ENCODE results near the gene PWWP2B. TPM values are rescaled to one million over a fixed set of nuclear protein-coding genes. Genes with fewer than 3 reads are reported as not detected.

PWWP2B gene
- total RNA-seq, 1 donor from 2014 or later: 24.3 TPM

DNA sequence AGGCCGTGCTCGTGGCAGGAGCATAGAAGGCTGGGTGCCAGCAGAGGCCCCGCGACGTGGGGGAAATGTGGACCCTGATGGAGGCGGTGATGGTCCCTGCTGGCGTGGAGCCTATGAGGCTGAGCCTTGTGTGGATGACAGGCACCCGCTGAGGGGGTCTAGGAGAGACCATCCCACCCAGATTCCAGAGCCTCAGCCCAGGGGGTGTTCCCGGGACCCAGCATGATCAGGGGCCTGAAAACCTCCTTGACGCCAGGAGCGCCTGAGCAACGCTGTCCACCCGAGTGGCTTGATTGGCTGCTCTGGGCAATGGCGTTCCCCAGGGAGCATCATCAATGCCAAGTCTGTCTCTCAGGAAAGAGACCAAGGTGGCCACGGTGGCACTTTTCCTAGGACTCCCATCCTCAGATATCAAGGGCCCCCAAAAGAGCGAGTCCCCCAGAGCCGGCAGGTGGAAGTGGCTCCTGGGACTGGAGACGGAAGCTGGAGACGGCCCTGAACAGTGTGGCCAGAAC lies 61.1 kb downstream of the PWWP2B start:
- Mint-ChIP-seq H3K27me3 (peaks cover 3% of the 10 kb centered on the region), H3K4me1 (ENCODE audit: low read depth) (peaks cover 8% of the 10 kb centered on the region), H3K27ac (no peak overlapping the region), H3K36me3 (ENCODE audit: insufficient read depth) (no peaks in the 10 kb centered on the region), H3K9me3 (ENCODE audit: low read depth) (no peaks in the 10 kb centered on the region), H3K4me3 (ENCODE audit: low read depth) (no peak overlapping the region)
- TF ChIP-seq, protein P1, sequence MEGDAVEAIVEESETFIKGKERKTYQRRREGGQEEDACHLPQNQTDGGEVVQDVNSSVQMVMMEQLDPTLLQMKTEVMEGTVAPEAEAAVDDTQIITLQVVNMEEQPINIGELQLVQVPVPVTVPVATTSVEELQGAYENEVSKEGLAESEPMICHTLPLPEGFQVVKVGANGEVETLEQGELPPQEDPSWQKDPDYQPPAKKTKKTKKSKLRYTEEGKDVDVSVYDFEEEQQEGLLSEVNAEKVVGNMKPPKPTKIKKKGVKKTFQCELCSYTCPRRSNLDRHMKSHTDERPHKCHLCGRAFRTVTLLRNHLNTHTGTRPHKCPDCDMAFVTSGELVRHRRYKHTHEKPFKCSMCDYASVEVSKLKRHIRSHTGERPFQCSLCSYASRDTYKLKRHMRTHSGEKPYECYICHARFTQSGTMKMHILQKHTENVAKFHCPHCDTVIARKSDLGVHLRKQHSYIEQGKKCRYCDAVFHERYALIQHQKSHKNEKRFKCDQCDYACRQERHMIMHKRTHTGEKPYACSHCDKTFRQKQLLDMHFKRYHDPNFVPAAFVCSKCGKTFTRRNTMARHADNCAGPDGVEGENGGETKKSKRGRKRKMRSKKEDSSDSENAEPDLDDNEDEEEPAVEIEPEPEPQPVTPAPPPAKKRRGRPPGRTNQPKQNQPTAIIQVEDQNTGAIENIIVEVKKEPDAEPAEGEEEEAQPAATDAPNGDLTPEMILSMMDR (IDR thresholded peaks at IDR 0.05; ENCODE audit: unreplicated experiment): no peak
- DNase-seq (ENCODE audit: low spot score, unreplicated experiment): no peak

DNA sequence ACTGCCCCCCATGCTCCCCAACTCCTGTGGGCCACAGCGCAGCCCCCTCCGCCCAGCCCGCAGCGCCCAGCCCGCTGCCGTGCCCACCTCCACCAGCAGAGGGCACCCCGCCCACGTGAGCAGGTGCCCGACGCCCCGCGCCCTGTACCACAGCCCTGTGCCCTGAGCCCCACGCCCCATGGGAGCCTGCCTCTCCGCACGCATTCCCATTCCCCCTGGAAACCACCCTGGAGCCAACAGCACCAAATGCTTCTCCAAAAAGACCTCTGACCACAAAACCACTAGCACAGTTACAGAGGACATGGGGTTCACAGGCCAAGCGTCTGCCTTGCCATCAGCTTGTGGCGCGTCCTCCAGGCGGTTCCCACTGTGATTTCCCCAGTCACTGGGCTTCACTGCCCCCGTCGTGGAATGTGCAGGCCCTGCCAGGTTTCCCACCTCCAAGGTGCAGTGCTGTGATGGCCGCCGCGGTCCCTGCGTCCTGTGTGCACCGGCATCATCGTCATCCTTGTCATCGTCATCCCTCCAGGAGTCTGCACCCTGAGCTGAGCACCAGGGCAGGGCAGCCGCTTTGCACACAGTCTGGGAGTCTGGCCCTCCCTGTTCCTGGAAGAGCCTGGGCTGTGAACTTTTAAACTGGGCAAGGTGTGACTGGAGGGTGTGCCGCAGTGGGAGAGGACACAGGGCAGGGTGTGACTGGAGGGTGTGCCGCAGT lies 61.7 kb downstream of the PWWP2B start:
- H3K27me3 Mint-ChIP-seq: peaks cover 3% of the 10 kb centered on the region
- H3K9me3 Mint-ChIP-seq (ENCODE audit: low read depth): no peaks in the 10 kb centered on the region
- H3K4me3 Mint-ChIP-seq (ENCODE audit: low read depth): no peak overlapping the region
- H3K27ac Mint-ChIP-seq: no peak overlapping the region
- TF ChIP-seq, protein P1 (IDR thresholded peaks at IDR 0.05; ENCODE audit: unreplicated experiment): peak; percentile 93
- peak; percentile 71 for DNase-seq (ENCODE audit: low spot score, unreplicated experiment)
- H3K4me1 Mint-ChIP-seq (ENCODE audit: low read depth): peaks cover 8% of the 10 kb centered on the region
- no peaks in the 10 kb centered on the region for H3K36me3 Mint-ChIP-seq (ENCODE audit: insufficient read depth)

DNA sequence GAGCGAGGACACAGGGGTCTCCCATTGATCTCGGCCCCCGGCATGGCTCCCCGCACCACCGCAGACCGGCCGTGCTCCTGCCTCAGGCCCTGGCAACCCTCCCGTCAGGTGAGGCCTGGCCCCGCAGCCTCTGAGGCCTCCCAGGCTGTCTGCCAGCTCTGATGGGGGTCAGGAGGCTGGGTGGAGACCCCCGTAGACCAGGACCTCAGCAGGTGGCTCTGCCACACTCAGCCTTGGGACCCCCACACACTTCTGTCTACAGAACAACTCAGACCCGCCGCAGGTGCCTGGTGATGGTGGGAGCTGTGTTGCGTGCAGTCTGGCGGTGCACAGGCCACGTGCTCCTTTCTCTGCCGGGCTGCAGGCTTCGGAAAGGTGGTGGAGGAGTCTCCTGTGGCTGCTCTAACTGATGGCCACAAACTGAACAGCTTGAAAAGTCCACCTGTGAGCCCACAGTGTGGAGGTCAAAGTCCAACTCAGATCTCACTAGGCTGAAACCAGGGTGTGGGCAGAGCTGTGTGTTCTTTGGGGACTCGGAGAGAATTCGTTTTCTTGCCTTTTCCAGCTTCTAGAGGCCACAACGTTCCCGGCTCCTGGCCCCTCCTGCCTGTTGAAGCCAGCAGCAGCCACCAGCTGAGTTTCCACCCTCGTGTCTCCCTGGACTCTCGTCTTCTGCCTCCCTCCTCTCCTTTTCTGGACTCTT lies 62.5 kb downstream of the PWWP2B start:
- H3K36me3 Mint-ChIP-seq (ENCODE audit: insufficient read depth): no peaks in the 10 kb centered on the region
- no peaks in the 10 kb centered on the region for H3K9me3 Mint-ChIP-seq (ENCODE audit: low read depth)
- TF ChIP-seq, protein P1 (IDR thresholded peaks at IDR 0.05; ENCODE audit: unreplicated experiment): no peak
- H3K4me1 Mint-ChIP-seq (ENCODE audit: low read depth): peaks cover 8% of the 10 kb centered on the region
- peaks cover 3% of the 10 kb centered on the region for H3K27me3 Mint-ChIP-seq
- no peak overlapping the region for H3K4me3 Mint-ChIP-seq (ENCODE audit: low read depth)
- DNase-seq (ENCODE audit: low spot score, unreplicated experiment): no peak
- H3K27ac Mint-ChIP-seq: no peak overlapping the region

DNA sequence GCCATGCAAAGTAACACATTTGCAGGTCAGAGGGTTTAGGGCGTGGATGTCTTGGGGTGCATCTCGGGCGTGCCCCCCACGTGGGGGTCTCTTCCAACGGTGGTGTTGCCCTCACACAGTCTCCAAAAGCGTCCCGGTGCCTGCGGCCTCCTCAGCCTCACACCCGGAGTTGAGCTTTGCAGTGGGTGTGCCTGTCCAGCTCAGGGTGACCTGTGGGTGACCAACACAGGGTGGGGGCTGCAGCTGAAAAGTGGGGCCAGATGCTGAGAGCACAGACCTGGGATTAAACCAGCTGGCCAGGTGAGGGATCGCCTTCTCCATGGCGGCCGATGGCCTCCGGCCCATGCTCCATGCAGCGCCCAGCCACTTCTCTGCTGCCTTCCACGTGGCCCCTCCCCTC lies 63.1 kb downstream of the PWWP2B start:
- Mint-ChIP-seq H3K27ac (no peak overlapping the region), H3K9me3 (ENCODE audit: low read depth) (no peaks in the 10 kb centered on the region), H3K4me1 (ENCODE audit: low read depth) (peaks cover 8% of the 10 kb centered on the region), H3K36me3 (ENCODE audit: insufficient read depth) (no peaks in the 10 kb centered on the region), H3K4me3 (ENCODE audit: low read depth) (no peak overlapping the region), H3K27me3 (peaks cover 2% of the 10 kb centered on the region)
- TF ChIP-seq, protein P1 (IDR thresholded peaks at IDR 0.05; ENCODE audit: unreplicated experiment): no peak
- DNase-seq (ENCODE audit: low spot score, unreplicated experiment): no peak

DNA sequence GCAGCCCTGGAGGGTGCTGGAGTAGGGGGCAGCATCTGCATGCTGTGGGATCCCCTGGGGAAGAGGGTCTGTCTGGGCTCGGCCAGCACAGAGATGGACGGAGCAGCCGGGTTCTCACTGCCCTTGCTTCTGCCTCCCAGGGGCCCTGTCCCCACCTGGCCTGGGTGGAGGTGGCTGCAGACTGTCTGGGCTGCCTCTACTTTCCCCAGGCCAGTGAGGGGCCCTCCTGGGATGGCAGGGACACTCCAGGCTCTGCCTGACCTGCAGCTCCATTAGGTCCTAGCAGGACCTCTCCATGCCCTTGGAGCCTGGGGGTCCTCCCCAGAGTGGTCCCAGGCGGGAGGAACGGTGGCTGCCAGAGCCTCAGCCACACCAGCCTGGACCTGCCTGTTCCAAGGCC lies 63.7 kb downstream of the PWWP2B start:
- Mint-ChIP-seq H3K36me3 (ENCODE audit: insufficient read depth) (no peaks in the 10 kb centered on the region), H3K4me1 (ENCODE audit: low read depth) (peaks cover 8% of the 10 kb centered on the region), H3K27ac (no peak overlapping the region), H3K9me3 (ENCODE audit: low read depth) (no peaks in the 10 kb centered on the region), H3K4me3 (ENCODE audit: low read depth) (no peak overlapping the region), H3K27me3 (no peaks in the 10 kb centered on the region)
- TF ChIP-seq, protein P1 (IDR thresholded peaks at IDR 0.05; ENCODE audit: unreplicated experiment): no peak
- no peak for DNase-seq (ENCODE audit: low spot score, unreplicated experiment)
